ENCODE data around the gene SPATA9.

Gene SPATA9

DNA sequence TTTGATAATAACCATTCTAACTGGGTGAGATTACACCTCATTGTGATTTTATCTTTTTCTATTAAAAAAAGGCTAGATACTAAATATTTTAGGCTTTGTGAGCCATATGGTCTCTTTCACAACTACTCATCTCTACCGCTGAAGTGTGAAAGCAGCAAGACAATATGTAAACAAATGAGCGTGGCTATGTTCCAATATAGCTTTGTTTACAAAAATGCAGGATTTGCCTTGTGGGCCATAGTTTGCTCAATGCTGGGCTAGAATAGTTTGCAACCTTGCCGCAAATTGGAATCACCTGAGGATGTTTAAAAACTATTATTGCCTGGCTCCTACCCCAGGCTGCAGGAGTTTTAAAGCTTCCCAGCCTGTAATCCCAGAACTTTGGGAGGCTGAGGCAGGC lies 73.1 kb downstream of the SPATA9 start:
- peaks cover 4% of the 10 kb centered on the region for H3K9me3 ChIP-seq (ENCODE audit: low read length)
- no peak overlapping the region for H3K27ac ChIP-seq (ENCODE audit: low read depth, low read length)
- no peaks in the 10 kb centered on the region for H3K27me3 ChIP-seq (ENCODE audit: control insufficient read depth in 1 of 2, insufficient read depth in 2 of 2, low read length in 2 of 2)
- no peaks in the 10 kb centered on the region for H3K36me3 ChIP-seq (ENCODE audit: insufficient read depth, low read length)
- H3K4me1 ChIP-seq (ENCODE audit: insufficient read depth, low read length): no peaks in the 10 kb centered on the region
- H3K9ac ChIP-seq (ENCODE audit: low read length): no peak overlapping the region
- H3K4me3 ChIP-seq (ENCODE audit: low read depth in 1 of 2, low read length in 2 of 2): no peak overlapping the region
